Posterior vena cava (tissue), 2 donors: ENCODE data around the gene KRTAP12-2. TPM values are rescaled to one million over a fixed set of nuclear protein-coding genes. Genes with fewer than 3 reads are reported as not detected.
"Not testable (repeated sequence)": the region's sequence is repeated elsewhere in the genome, so short reads cannot be mapped to it uniquely, and the experiment has no call there.

Source experiments
- DNase-seq: peaks from one replicate; pipeline ENCODE4 v3.0.0-alpha.2; 2020; ENCODE audit warnings: low spot score
- intact Hi-C, 2 donors: fragments of 100-400 bp; cut with DNase I; formaldehyde crosslinking; loops; one replicate each; pipeline versions ENCODE4 v1.14.1 to v1.14.2; 2022 to 2023
- total RNA-seq, 2 donors: library from RNA; stranded (reverse); fragmentation: NEBNext Ultra II Directional; extraction: Animal tissue kit (Norgen Biotek cat#: 25700); gene quantifications; one replicate each; pipeline ENCODE4 v1.2.1, GENCODE V29; 2021
- donor health status: DM: yes; HTN: yes; CAD: no.
- donor health status: DM: yes; HTN: yes; CAD: no.

Gene KRTAP12-2
- total RNA-seq, 2 donors from 2014 or later: 0.48 TPM; not detected in 1

DNA sequence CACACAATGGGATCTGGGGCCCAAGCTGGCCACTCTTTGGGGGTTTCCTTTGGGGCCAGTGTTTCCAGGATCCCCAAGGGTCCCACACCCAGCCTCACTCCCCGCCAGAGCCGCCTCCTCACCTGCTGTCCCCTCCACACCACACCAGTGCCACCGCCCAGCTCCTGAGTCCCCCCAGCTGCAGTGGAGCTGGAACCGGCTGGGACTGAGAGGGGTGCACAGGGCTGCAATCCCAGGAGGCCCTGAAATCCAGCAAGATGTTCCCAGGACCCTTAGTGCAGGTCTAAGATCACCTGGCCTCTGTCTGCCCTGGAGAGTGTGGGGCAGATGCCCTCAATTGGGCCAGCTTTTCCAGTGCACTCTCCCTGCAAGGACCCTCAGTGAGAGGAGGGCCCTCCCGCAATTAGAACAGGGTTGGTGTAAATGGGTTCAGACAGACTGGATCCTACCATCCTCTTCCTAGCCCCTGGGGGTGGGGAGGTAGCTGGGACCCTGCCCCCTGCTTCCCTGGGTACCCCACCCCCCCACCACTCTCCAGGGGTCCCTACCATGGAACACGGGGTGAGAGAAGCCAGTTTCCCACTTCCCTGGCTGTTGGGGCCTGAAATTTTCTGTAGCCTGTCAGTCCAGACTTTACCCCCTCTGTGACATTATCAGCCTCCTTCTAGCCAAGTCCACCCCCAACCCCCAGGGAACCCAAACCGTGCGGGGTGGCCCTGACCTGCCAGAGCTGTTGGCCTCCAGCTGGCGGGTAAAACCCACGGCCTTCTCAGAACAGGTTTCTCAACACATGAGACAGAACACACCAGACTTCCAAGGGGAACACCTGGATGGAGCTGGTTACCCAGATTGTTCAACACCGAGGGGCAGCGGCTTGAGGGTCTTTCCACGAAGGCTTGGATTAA is 37.3 kb upstream of the KRTAP12-2 start:
- DNase-seq: peak; percentile 40

DNA sequence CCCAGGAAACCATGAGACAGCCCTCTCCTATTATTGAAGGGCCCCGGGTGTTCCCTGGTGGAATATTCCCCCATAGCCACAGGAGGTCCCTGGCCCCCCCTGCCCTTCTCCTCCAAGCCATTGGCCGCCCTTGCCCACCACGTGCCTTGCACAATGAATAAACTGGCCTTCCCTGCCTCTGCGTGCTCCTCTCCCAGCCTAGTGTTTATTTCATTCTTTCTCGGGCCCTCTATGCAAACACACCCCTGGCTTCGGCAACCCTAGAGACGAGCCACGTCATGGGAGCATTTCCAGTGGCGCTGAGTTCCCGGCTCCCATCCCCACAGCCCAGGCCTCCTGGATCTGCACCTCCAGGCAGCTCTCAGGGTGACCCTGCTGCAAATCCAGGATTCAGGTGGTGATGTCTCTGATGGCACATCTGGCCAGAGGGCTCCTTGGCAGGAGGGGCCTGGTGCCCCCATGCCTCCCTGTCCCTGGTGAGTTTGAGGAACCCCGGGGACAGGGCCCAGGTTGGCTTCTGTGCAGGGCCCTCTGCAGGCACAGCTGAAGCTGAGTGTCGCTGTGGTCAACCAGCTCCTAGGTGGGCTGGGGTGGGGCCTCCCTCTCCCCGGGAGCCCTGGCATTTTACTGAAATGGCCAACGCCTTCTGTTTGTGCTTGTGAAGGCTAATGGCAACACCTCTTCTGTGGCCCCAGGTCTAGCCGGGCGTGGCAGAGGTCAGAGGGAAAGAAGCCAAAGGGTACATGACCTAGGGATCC is 36.4 kb upstream of the KRTAP12-2 start:
- intact Hi-C loops: no loop called here
- peak; percentile 60 for DNase-seq

More for the DNA sequence above, 37.3 kb upstream of the KRTAP12-2 start:
- intact Hi-C loops: no loop called here

DNA sequence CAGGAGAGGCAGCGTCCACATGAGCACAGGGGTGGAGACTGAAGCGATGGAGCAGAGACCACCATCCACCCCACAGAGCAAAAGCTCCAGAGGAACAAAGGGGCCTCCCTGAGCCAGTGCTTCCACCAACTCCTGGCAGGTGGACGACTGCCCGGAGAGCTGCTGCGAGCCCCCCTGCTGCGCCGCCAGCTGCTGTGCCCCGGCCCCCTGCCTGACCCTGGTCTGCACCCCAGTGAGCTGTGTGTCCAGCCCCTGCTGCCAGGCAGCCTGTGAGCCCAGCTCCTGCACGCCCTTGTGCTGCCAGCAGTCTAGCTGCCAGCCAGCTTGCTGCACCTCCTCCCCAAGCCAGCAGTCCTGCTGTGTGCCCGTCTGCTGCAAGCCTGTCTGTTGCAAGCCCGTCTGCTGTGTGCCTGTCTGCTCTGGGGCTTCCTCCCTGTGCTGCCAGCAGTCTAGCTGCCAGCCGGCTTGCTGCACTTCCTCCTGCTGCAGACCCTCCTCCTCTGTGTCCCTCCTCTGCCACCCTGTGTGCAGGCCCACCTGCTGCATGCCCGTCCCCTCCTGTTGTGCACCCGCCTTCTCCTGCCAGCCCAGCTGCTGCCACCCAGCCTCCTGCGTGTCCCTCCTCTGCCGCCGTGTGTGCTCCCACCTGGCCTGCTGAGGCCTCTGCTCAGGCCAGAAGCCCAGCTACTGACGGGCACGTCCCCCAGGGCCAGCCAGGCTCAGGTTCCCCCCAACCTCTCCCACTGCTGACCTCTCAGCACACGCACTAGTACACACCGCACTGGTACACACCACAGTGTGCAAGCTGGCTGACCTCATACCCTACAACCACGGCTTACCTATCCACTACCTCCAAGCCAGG is 35.6 kb upstream of the KRTAP12-2 start:
- DNase-seq: peak; percentile 74
- intact Hi-C loops: no loop called here

DNA sequence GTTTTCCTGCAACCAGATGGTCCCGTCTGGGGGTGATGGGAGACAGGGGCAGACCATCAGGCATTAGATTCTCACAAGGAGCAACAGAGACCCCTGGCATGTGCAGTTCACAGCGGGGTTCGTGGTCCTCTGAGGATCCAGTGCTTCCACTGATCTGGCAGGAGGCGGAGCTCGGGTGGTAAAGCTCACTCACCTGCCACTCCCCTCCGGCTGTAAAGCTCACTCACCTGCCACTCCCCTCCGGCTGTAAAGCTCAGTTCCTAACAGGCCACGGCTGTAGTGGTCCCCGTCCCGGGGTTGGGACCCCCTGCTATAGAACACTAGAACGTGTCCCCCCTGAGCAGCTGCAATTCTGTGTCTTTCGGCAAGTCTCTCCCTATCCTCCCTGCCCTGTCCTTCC is 34.8 kb upstream of the KRTAP12-2 start:
- intact Hi-C loops: no loop called here
- peak; percentile 71 for DNase-seq

DNA sequence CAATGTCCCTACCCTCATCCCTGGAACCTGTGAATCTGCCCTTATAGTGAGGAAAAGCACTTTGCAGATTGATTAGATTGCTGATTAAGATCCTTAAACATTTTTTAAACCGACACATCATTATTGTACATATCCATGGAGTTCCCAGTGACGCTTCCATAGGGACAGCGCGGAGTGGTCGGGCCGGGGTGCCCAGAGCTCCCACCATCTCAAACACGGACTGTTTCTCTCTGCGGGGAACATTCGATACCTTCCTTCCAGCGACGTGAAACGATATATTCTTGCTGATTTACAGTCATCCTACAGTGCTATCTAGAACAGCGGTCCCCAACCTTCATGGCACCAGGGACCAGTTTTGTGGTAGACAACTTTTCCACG is 34.3 kb upstream of the KRTAP12-2 start:
- DNase-seq: no peak

DNA sequence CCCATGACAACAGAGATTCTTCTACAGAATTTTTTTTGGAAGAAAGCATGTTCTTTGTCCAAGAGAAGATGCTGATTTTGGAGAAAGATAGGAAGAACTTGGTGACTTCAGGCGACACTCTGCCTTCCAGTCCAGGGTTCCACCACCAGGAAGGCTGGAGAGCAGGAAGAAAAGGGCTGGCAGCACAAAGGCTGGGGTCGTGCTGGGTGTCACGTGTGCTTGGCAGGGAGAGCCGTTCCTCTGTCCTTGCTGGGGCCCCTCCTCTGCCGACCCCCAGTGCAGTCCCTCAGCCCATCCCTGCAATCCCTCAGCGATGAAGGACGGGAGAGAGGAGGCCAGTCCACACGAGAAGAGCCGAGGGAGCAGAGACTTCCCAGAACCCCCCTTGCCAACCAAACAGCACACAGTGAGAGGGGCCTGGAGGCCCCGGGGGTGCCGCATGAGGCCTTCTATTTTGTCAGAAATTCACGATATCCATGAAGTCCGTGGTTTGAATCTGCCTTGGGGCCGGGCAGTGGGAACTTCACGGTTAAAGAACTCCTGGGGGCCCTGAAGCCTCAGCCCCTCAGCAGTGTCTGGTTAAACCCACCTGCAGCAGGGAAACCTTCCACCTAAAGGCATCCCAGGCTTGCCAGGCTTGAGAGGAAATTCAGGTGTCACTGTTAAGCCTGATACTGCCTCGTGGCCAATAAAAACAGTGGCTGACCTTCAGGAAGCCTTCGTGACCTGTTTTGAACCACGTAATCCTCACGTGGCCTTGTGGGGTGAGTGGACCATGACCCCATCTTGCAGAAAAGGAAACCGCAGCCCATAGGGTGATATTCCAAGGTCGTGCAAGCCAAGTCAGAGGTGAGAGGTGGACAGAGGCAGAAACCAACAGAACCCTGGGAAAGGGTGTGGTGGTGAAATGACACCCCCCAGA is 33.6 kb upstream of the KRTAP12-2 start:
- peak; percentile 32 for DNase-seq
- intact Hi-C loops: no loop called here

More for the DNA sequence above, 34.3 kb upstream of the KRTAP12-2 start:
- intact Hi-C loops: no loop called here

DNA sequence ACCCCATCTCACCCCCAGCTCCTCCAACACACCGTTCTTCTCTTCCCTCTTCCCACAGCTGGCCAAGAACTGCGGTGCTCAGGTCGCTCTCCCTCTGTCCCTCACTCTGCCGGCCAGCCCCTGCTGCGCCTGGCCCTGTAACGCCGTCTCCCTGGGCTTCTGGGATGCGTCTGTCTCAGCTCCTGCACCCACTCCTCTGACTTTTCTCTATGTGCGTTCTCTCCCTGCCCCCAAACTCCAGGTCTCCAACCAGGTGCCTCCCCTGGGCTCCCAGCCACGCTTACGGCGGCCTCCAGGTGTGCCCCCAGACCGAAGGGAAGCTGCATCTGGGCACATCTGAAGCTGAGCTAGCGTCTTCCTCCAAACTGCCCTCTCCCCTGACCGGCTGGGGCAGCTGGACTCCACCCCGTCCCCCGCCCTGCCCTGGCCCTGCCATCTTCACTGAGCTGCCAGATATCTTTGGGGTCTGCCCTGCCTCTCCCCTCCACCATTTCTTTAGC is 32.8 kb upstream of the KRTAP12-2 start:
- DNase-seq: peak; percentile 63
- intact Hi-C loops: no loop called here

DNA sequence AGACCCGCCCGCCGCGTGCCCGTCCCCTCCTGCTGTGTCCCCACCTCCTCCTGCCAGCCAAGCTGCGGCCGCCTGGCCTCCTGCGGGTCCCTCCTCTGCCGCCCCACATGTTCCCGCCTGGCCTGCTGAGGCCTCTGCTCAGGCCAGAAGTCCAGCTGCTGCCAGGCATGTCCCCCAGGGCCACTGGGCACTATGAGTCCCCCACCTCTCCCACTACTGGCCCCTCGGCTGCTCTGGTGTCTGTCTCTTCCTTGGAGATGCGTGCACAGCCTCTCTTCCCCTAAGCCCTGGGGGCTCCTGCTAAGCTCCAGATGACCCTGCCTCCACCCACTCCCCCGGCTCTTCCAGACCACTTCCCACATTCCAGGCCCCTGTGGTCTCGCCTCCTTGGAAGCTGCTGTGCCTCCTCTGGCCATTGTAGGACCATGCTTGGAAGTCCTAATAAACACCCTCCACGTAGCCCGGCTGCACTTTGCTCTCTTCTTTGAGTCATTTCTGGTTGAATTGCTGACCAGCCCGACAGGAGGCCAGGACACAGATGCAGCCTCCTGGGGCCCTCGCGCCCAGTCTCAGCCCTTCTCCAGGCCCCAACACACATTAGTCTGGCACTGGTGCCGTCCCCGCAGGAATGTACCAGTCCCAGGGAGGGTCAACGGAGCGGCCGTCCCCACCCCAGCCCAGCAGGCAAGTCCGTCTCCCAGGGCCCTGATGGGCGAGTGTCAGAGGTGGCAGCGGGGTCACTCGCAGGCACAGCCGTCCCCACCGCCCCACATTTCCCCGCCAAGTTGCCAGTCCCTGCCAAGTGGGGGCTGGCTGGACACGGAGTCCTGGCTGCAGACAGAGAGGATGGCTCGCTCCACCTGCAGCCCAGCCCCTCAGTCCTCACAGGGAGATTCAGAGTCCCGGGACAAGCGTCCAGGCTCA is 31.3 kb upstream of the KRTAP12-2 start:
- DNase-seq: no peak
- intact Hi-C loops: no loop called here

DNA sequence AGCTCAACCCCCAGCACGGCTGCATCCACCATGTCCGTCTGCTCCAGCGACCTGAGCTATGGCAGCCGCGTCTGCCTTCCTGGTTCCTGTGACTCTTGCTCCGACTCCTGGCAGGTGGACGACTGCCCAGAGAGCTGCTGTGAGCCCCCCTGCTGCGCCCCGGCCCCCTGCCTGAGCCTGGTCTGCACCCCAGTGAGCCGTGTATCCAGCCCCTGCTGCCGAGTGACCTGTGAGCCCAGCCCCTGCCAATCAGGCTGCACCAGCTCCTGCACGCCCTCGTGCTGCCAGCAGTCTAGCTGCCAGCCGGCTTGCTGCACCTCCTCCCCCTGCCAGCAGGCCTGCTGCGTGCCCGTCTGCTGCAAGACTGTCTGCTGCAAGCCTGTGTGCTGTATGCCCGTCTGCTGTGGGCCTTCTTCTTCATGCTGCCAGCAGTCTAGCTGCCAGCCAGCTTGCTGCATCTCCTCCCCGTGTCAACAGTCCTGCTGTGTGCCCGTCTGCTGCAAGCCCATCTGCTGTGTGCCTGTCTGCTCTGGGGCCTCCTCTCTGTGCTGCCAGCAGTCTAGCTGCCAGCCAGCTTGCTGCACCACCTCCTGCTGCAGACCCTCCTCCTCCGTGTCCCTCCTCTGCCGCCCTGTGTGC is 30.6 kb upstream of the KRTAP12-2 start, which contains the start of gene KRTAP10-12:
TSS of gene KRTAP10-12 (plus strand) at position 1 of the 639 bp plus-strand sequence. CDS start at position 31, 30 bp downstream.
- intact Hi-C loops: not testable (repeated sequence)

DNA sequence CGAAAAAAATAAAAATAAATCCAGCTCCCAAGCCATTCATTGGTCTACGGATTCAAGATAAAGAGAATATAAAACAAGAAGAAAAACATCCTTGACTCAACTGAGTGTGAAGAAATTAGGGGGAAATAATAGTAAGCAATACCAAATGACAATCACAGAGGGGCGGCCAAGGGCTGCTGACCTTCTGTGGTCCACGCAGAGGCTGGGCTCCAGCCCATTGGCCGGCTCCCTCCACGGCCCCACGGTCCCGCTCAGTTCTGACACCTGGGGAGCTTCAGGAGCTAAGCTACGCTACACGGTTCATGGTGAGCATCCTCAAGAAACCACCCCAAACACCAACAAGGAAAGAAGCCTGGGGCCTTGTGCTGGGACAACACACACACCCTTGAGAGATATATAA is 29.8 kb upstream of the KRTAP12-2 start:
- no peak for DNase-seq
- intact Hi-C loops: no loop called here

More for the DNA sequence above, 30.6 kb upstream of the KRTAP12-2 start, which contains the start of gene KRTAP10-12:
- DNase-seq: not testable (repeated sequence)

DNA sequence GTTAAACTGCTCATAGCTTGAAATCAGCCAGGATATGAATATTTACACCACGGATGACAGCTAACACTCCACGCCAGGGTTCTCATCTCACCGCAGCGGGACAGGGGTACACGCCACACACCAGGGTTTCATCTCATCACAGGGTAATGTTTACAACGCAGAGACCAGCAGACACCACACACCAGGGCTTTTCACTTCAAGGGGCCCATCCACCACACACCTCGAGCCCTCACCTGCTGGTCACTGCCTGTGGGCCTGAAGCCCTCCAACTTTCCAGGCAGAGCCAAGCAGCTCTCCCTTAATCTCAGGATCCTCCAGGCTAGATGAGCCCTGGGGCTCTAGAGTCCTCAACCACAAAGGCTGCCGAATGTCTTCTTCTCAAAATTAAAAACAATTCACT is 28.9 kb upstream of the KRTAP12-2 start:
- intact Hi-C loops: no loop called here
- DNase-seq: no peak

DNA sequence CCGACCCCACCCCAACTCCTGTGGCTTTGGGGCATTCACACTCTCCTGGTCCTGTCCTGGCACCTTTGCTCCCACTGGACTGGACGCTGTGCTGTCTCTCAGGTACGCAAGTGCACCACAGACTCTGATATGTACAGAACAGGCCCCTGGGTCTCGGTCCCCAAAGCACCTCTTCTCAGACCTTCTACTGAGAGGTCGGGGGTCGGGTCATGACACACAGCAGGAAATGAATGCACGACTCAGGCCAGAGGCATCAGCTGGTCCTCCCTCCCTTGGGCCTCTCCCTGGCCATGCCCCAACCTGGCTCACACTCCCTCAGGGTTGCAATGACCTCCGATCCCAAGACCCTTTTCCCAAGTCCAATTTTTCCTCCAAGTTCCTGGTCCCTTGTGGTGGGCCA is 28.5 kb upstream of the KRTAP12-2 start:
- DNase-seq: no peak
- intact Hi-C loops: no loop called here

DNA sequence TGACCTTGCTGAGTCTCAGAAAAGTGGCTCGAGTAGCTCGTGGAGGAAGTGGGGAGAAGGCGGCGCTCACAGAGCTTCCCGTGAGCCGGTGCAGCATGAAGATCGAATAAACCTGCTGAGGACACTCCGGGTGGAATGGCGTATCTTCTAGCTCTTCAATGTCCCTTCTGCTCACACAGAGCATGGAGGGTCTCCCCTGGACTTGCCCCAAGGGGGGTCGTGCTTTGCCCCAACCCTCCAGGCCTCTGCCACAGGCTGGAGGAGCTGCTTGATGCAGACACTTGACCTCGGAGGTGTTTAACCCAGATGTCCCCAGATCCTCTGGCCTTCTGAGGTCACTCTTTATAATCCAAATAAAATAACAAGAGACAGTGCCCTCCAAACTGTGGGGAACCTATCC is 28.0 kb upstream of the KRTAP12-2 start:
- intact Hi-C loops: no loop called here

DNA sequence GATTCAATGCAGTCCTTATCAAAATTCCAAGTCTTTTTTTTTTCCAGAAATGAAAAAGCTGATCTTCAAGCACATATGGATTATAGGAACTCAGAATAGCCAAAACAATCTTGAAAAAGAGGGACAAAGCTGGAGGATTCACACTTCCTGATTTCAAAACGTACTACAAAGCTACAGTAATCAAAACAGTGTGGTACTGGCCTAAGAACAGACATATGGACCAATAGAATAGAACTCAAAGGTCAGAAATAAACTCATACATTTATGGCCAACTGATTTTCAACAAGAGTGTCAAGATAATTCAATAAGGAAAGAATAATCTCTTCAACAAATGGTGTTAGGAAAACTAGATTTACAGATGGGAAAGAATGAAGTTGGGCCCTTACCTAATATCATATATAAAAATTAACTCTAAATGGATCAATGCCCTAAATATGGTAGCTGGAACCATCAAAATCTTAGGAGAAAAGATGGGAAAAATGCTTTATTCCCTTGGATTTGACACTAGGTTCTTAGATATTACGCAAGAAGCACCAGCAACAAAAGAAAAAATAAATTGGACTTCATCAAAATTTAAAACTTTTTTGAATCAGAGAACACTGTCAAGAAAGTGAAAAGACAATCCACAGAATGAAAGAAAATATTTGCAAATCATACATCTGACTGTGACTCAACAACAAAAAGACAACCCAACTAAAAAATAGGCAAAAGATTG is 26.2 kb upstream of the KRTAP12-2 start:
- intact Hi-C loops: no loop called here
- no peak for DNase-seq

More for the DNA sequence above, 28.0 kb upstream of the KRTAP12-2 start:
- no peak for DNase-seq

DNA sequence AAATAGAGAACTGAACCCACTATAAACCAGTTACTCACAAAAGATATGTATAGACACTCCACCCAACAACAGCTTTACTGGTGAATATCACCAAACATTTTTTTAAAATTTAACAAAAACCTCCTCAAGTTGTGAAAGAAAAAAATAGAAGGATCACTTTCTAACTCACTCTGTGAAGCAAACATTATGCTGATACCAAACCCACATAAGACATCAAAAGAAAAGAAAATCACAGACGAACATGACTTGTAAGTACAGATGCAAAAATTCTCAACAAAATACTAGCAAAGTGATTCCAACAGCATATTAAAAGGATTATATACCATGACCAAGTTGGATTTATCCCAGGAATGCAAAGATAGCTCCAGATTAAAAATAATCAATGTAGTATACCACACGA is 25.0 kb upstream of the KRTAP12-2 start:
- DNase-seq: no peak

DNA sequence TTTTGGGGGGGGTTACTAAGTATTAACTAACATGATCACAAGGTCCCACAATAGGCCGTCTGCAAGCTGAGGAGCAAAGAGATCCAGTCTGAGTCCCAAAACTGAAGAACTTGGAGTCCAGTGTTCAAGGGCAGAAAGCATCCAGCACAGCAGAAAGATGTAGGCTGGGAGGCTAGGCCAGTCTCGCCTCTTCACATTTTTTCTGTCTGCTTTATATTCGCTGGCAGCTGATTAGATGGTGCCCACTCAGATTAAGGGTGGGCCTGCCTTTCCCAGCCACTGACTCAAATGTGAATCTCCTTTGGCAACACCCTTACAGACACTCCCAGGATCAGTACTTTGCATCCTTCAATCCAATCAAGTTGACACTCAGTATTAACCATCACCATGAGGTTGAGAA is 23.0 kb upstream of the KRTAP12-2 start:
- intact Hi-C loops, DNase-seq: not testable (repeated sequence)

More for the DNA sequence above, 25.0 kb upstream of the KRTAP12-2 start:
- intact Hi-C loops: no loop called here
